ENCODE measurements around the gene KSR1. TPM values are rescaled to one million over a fixed set of nuclear protein-coding genes. Genes with fewer than 3 reads are reported as not detected.

Gene KSR1
- total RNA-seq, 1 donor from 2014 or later: 90.2 TPM

DNA sequence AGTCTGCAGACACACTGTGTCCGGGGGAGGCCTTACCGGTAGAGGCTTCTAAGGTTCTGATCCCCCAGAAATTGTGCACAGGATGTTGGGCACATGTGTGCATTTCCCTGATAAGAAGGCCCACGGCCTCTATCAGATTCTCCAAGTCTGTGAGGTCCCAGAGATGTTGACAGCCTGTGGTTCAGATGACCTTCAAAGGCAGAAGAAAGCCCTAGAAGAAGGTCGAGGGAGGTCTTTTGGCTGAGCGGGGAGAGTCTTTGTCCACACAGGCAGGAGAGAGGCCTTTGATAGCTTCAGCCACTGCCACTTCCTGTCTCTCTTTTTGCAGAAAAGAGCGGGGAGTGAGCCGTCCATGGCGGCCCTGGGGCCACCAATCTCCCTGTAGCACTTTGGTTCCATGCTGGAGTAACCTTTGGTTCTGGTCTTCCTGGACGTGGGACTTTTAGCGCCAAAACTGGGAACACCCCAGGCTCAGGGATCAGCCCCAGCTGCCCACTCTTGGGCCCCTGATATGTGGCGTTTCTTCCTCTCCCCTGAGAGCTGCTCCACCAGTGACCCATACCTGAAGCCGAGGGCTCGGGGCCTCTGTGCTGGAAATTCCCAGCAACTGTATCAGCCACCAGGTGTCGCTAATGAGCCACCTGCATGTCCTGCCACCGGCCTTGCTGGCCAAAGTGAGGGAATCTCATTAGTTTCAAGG is 146.6 kb downstream of the KSR1 start:
- no peak overlapping the region for H3K4me2 ChIP-seq (ENCODE audit: low read length)
- H3K9ac ChIP-seq (ENCODE audit: low read length): no peak overlapping the region
- TF ChIP-seq, protein P1, sequence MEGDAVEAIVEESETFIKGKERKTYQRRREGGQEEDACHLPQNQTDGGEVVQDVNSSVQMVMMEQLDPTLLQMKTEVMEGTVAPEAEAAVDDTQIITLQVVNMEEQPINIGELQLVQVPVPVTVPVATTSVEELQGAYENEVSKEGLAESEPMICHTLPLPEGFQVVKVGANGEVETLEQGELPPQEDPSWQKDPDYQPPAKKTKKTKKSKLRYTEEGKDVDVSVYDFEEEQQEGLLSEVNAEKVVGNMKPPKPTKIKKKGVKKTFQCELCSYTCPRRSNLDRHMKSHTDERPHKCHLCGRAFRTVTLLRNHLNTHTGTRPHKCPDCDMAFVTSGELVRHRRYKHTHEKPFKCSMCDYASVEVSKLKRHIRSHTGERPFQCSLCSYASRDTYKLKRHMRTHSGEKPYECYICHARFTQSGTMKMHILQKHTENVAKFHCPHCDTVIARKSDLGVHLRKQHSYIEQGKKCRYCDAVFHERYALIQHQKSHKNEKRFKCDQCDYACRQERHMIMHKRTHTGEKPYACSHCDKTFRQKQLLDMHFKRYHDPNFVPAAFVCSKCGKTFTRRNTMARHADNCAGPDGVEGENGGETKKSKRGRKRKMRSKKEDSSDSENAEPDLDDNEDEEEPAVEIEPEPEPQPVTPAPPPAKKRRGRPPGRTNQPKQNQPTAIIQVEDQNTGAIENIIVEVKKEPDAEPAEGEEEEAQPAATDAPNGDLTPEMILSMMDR (IDR thresholded peaks at IDR 0.05; ENCODE audit: insufficient read depth, low read depth, low read length): peak; percentile 92
- TF ChIP-seq EZH2 (IDR thresholded peaks at IDR 0.05; ENCODE audit: insufficient read depth, low read length): no peak
- H4K20me1 ChIP-seq (ENCODE audit: insufficient read depth, low read length): peaks cover 35% of the 10 kb centered on the region
- H3K36me3 Mint-ChIP-seq (ENCODE audit: low read depth, unreplicated experiment): peaks cover 40% of the 10 kb centered on the region
- H2AFZ ChIP-seq (ENCODE audit: low read depth, low read length): no peak overlapping the region
- FAIRE-seq (no peak), DNase-seq (ENCODE audit: low read depth) (no peak)
- no peak overlapping the region for H3K4me3 Mint-ChIP-seq (ENCODE audit: unreplicated experiment)
- no peaks in the 10 kb centered on the region for H3K79me2 ChIP-seq (ENCODE audit: insufficient read depth, low read length)
- H3K27ac ChIP-seq (ENCODE audit: low read depth, low read length): no peak overlapping the region
- H3K27me3 Mint-ChIP-seq (ENCODE audit: low read depth, unreplicated experiment): no peaks in the 10 kb centered on the region
- no peaks in the 10 kb centered on the region for H3K9me3 ChIP-seq (ENCODE audit: insufficient read depth, low read depth, low read length)
- peaks cover 26% of the 10 kb centered on the region for H3K36me3 ChIP-seq (ENCODE audit: insufficient read depth, low read length)
- H3K9me3 Mint-ChIP-seq (ENCODE audit: unreplicated experiment): no peaks in the 10 kb centered on the region
- peaks cover 2% of the 10 kb centered on the region for H3K4me1 ChIP-seq (ENCODE audit: insufficient read depth, low read length)
- peaks cover 16% of the 10 kb centered on the region for H3K4me1 Mint-ChIP-seq (ENCODE audit: low read depth, unreplicated experiment)
- H3K4me3 ChIP-seq (ENCODE audit: insufficient read depth, low read depth, low read length): no peak overlapping the region
- H3K27me3 ChIP-seq (ENCODE audit: insufficient read depth, low read length): no peaks in the 10 kb centered on the region
- peak overlapping the region; percentile 72 for H3K27ac Mint-ChIP-seq (ENCODE audit: unreplicated experiment)

DNA sequence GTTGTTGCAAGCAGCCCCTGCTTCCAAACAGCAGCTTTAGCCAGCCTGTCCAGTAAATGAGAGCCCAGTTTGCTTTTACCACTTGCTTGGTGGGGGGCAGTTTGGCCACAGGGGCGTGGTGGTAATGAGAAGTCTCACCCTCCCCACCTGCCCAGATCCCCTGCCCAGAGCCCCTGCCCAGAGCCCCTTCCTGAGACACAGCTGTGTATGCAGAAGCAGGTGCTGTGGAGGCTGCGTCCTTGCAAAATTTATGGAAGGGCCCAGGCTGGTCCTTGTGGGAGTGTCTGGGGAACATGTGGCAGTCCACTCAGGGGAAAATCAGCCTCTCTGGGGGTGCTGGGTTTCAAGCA is 147.1 kb downstream of the KSR1 start:
- peaks cover 27% of the 10 kb centered on the region for H3K36me3 ChIP-seq (ENCODE audit: insufficient read depth, low read length)

More for the DNA sequence above, 147.1 kb downstream of the KSR1 start:
- Mint-ChIP-seq H3K4me3 (ENCODE audit: unreplicated experiment) (no peak overlapping the region), H3K27ac (ENCODE audit: unreplicated experiment) (peak overlapping the region; percentile 34), H3K4me1 (ENCODE audit: low read depth, unreplicated experiment) (peaks cover 19% of the 10 kb centered on the region), H3K27me3 (ENCODE audit: low read depth, unreplicated experiment) (no peaks in the 10 kb centered on the region), H3K9me3 (ENCODE audit: unreplicated experiment) (no peaks in the 10 kb centered on the region), H3K36me3 (ENCODE audit: low read depth, unreplicated experiment) (peaks cover 44% of the 10 kb centered on the region)
- Histone ChIP-seq H3K79me2 (ENCODE audit: insufficient read depth, low read length) (no peaks in the 10 kb centered on the region), H3K9me3 (ENCODE audit: insufficient read depth, low read depth, low read length) (no peaks in the 10 kb centered on the region), H3K27ac (ENCODE audit: low read depth, low read length) (no peak overlapping the region), H3K9ac (ENCODE audit: low read length) (no peak overlapping the region), H2AFZ (ENCODE audit: low read depth, low read length) (no peak overlapping the region), H3K4me1 (ENCODE audit: insufficient read depth, low read length) (peaks cover 2% of the 10 kb centered on the region), H3K27me3 (ENCODE audit: insufficient read depth, low read length) (no peaks in the 10 kb centered on the region), H4K20me1 (ENCODE audit: insufficient read depth, low read length) (peaks cover 40% of the 10 kb centered on the region), H3K4me3 (ENCODE audit: insufficient read depth, low read depth, low read length) (no peak overlapping the region), H3K4me2 (ENCODE audit: low read length) (no peak overlapping the region)
- FAIRE-seq (no peak), DNase-seq (ENCODE audit: low read depth) (no peak)
- no peak for TF ChIP-seq EZH2 (IDR thresholded peaks at IDR 0.05; ENCODE audit: insufficient read depth, low read length)
- TF ChIP-seq, protein P1 (IDR thresholded peaks at IDR 0.05; ENCODE audit: insufficient read depth, low read depth, low read length): no peak
